Measurements from ENCODE around the gene ITPR3.

Gene ITPR3

GRCh38 chr6:33691456-33692077, 70.4 kb downstream of the ITPR3 start:
- TF ChIP-seq CTCF (IDR thresholded peaks at IDR 0.05; ENCODE audit: insufficient read depth, low read depth, low read length, missing control alignments) = no peak
- DNase-seq (ENCODE audit: low read depth) = no peak

GRCh38 chr6:33692078-33692759, 71.1 kb downstream of the ITPR3 start:
- TF ChIP-seq CTCF (IDR thresholded peaks at IDR 0.05; ENCODE audit: insufficient read depth, low read depth, low read length, missing control alignments) = no peak
- no peak for DNase-seq (ENCODE audit: low read depth)
- H3K4me3 ChIP-seq (ENCODE audit: low read depth, low read length) = no peak overlapping the region

More at GRCh38 chr6:33691456-33692077, 70.4 kb downstream of the ITPR3 start:
- H3K4me3 ChIP-seq (ENCODE audit: low read depth, low read length) = no peak overlapping the region

- peak; percentile 65 for DNase-seq (ENCODE audit: low read depth)
- no peak for TF ChIP-seq CTCF (IDR thresholded peaks at IDR 0.05; ENCODE audit: insufficient read depth, low read depth, low read length, missing control alignments)
- H3K4me3 ChIP-seq (ENCODE audit: low read depth, low read length) = no peak overlapping the region
Measured at GRCh38 chr6:33692760-33693158, 71.6 kb downstream of the ITPR3 start.

GRCh38 chr6:33693186-33694105, 72.3 kb downstream of the ITPR3 start:
- no peak overlapping the region for H3K4me3 ChIP-seq (ENCODE audit: low read depth, low read length)
- TF ChIP-seq CTCF (IDR thresholded peaks at IDR 0.05; ENCODE audit: insufficient read depth, low read depth, low read length, missing control alignments) = no peak
- DNase-seq (ENCODE audit: low read depth) = no peak

GRCh38 chr6:33694401-33694931, 73.3 kb downstream of the ITPR3 start:
- no peak for TF ChIP-seq CTCF (IDR thresholded peaks at IDR 0.05; ENCODE audit: insufficient read depth, low read depth, low read length, missing control alignments)
- no peak for DNase-seq (ENCODE audit: low read depth)

GRCh38 chr6:33694977-33695376, 73.9 kb downstream of the ITPR3 start:
- H3K4me3 ChIP-seq (ENCODE audit: low read depth, low read length) = no peak overlapping the region
- no peak for DNase-seq (ENCODE audit: low read depth)

More at GRCh38 chr6:33694401-33694931, 73.3 kb downstream of the ITPR3 start:
- no peak overlapping the region for H3K4me3 ChIP-seq (ENCODE audit: low read depth, low read length)

More at GRCh38 chr6:33694977-33695376, 73.9 kb downstream of the ITPR3 start:
- TF ChIP-seq CTCF (IDR thresholded peaks at IDR 0.05; ENCODE audit: insufficient read depth, low read depth, low read length, missing control alignments) = no peak

All from GM12865 (cell line).